Dermis blood vessel endothelial cell (primary cell): ENCODE results near the gene CDK4. TPM values are rescaled to one million over a fixed set of nuclear protein-coding genes. Genes with fewer than 3 reads are reported as not detected.
"Not testable (repeated sequence)": the region's sequence is repeated elsewhere in the genome, so short reads cannot be mapped to it uniquely, and the experiment has no call there.

Source experiments
- DNase-seq: peaks from one replicate; pipeline ENCODE4 v3.0.0; 2010
- total RNA-seq: library from RNA; depleted of rRNA; stranded (reverse); fragments of >200 nt; gene quantifications from 2 replicates; pipeline ENCODE4 v1.2.3, GENCODE V29; 2014

The CDK4 gene
- total RNA-seq, 1 donor from 2014 or later: 147 TPM

DNA sequence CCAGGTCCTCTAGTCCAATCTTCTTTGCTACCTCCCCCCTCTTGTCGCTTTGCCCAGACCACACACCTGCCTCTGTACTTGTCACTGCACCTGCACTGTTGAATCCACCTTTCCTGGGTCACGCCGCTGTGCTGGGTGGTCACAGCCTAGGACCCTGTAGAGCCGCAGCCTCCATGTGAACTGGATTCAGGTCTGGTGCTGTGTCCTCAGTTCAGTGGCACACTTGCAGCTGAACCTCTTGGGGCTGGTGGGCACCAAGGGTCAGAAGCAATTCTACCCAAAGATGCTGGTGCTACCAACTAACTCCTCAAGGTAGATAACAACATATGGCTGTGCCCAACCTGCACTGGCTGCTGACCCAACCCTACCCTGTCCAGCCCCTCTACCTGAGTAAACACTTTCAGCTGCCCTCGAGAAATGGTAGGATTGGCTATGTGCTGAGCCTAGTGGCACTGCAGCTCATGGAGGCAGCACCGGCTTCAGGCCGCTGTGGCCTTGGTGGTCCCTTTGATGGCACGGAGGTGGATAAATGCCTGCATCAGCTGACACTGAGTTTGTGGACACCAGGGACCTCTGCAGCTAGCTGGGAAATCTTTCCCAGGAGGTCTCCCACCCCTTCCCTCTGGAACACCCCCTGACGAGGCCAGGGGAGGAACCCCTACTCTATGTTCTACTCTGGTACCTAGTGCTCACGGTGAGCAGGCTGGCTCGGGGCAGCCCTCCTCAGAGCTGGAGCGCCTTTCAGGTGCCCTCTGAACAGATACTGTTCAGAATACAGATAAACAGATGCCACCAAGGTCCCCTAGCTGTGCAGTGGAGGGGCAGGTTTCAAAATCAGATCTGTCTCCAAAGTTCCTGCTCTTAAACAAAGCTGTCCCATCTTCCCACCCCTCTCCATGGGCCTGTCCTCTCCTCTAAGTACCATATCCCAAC is 27.8 kb downstream of the CDK4 start:
- DNase-seq: no peak

DNA sequence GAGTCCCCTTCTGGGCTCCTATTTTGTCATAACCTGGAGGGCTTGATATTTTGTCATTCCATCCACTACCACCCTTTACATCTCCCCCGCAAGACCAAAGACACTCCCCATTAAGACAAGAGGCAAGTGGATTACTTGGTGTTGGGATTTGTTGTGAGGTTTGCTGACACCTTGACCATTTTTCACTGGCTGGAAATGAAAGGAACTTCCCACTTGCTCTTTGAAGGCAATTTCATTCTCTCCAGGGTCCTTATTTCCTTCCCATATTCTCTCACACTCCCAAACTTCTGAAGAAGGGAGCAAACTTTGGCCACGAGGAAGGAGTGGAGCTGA is 28.5 kb downstream of the CDK4 start:
- DNase-seq: no peak

- DNase-seq: no peak
Observed at GRCh38 chr12:57722716-57723629, 29.1 kb downstream of the CDK4 start.

GRCh38 chr12:57721846-57722608 is 30.1 kb downstream of the CDK4 start:
- not testable (repeated sequence) for DNase-seq

GRCh38 chr12:57720606-57721595 is 31.2 kb downstream of the CDK4 start:
- DNase-seq: no peak

GRCh38 chr12:57719777-57720605 is 32.1 kb downstream of the CDK4 start:
- no peak for DNase-seq

GRCh38 chr12:57718641-57719528 is 33.2 kb downstream of the CDK4 start:
- no peak for DNase-seq

GRCh38 chr12:57717846-57718640 is 34.1 kb downstream of the CDK4 start:
- no peak for DNase-seq

DNA sequence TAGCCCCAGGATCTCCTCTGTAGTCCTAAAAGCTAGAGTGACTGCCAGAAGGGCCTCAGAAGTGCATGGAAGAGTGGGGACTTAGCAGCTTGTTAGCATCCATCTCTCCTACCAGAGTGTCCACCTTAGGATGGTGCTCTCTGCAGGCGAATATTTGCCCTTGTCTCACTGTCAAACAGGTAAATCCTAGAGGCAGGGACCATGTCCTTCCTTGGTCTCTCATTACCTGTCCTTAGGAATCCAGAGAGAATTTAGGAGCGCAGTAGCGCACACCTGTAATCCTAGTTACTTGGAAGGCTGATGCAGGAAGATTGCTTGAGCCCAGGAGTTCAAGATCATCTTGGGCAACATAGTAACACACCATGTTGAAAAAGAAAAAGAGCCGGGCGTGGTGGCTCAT is 35.0 kb downstream of the CDK4 start:
- no peak for DNase-seq

DNA sequence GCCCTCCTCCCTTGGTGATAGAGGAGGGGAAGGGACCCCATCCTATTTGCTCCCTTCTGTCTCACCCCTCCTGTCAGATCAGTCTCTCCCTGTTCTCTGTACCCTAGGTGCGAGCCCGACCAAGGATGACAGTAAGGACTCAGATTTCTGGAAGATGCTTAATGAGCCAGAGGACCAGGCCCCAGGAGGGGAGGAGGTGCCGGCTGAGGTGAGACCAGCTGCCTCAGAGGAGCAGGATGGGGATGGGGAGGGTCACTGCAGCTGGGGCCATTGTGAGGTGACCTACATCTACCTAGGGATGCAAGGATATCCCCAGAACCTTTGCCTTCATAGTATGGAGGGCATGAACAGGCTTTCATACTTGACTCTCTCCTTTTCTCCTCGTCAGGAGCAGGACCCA is 35.8 kb downstream of the CDK4 start:
- DNase-seq: no peak

DNA sequence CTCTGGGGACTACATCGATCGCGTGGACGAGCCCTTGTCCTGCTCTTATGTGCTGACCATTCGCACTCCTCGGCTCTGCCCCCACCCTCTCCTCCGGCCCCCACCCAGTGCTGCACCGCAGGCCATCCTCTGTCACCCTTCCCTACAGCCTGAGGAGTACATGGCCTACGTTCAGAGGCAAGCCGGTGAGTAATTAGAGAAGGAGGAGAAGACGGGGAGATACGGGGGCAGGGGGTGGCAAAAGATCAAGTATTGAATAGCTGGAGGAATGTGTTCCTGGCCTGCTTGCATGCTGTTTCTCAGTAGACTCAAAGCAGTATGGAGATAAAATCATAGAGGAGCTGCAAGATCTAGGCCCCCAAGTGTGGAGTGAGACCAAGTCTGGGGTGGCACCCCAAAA is 36.3 kb downstream of the CDK4 start:
- DNase-seq: no peak

GRCh38 chr12:57715036-57715748 is 36.9 kb downstream of the CDK4 start:
- DNase-seq: not testable (repeated sequence)

GRCh38 chr12:57713209-57713608 is 38.9 kb downstream of the CDK4 start:
- no peak for DNase-seq

- no peak for DNase-seq
Observed at GRCh38 chr12:57712701-57713100, 39.4 kb downstream of the CDK4 start.

GRCh38 chr12:57708296-57708695 is 43.8 kb downstream of the CDK4 start:
- DNase-seq: no peak

GRCh38 chr12:57707250-57707649 is 44.9 kb downstream of the CDK4 start:
- no peak for DNase-seq

DNA sequence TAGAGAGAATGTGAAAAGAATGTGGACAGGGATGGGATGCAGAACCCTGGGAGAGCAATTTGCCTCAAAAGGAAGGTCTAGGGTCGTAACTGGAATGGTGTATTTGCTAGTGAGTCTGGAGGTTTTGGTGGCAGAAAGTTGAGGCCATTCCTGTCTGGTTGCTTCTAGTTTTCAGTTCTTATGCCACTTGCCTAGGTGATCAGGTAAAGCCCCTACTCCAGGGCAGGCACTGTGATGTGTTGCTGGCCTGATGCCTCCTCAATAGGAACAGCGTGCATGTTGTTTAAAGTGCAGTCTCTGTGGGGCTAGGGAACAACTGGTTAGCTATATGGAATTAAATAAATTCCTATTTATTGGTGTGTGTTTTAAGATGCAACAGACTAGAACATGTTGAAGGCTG is 51.8 kb downstream of the CDK4 start:
- no peak for DNase-seq

- DNase-seq: no peak
Observed at GRCh38 chr12:57698414-57698813, 53.7 kb downstream of the CDK4 start.
